ELR (cell line): ENCODE results near the gene SLA2.
"Not testable (repeated sequence)": the region's sequence is repeated elsewhere in the genome, so short reads cannot be mapped to it uniquely, and the experiment has no call there.

Source experiments
- DNase-seq: peaks from one replicate; pipeline ENCODE4 v3.0.0-alpha.2; 2015; ENCODE audit warnings: low read depth

Gene SLA2

GRCh38 chr20:36644706-36645095 is 1.3 kb downstream of the SLA2 start:
- DNase-seq = no peak

GRCh38 chr20:36644032-36644705 is 1.8 kb downstream of the SLA2 start:
- no peak for DNase-seq

GRCh38 chr20:36642136-36642535 is 3.9 kb downstream of the SLA2 start:
- DNase-seq = no peak

GRCh38 chr20:36641506-36641843 is 4.5 kb downstream of the SLA2 start:
- DNase-seq = no peak

- not testable (repeated sequence) for DNase-seq
Measured at GRCh38 chr20:36638876-36639400, 7.1 kb downstream of the SLA2 start.

GRCh38 chr20:36634342-36634741 is 11.7 kb downstream of the SLA2 start:
- no peak for DNase-seq

- DNase-seq = no peak
Measured at GRCh38 chr20:36633285-36633772, 12.7 kb downstream of the SLA2 start.

GRCh38 chr20:36632487-36633284 is 13.3 kb downstream of the SLA2 start:
- no peak for DNase-seq

- DNase-seq = no peak
Measured at GRCh38 chr20:36632147-36632486, 13.9 kb downstream of the SLA2 start.

- DNase-seq = peak; percentile 50
Measured at GRCh38 chr20:36631646-36632045, 14.3 kb downstream of the SLA2 start.

- no peak for DNase-seq
Measured at GRCh38 chr20:36629719-36630681, 16.0 kb downstream of the SLA2 start.

GRCh38 chr20:36628076-36628475 is 17.9 kb downstream of the SLA2 start:
- no peak for DNase-seq

GRCh38 chr20:36624944-36625324 is 21.1 kb downstream of the SLA2 start:
- DNase-seq = no peak

GRCh38 chr20:36624068-36624943 is 21.7 kb downstream of the SLA2 start:
- DNase-seq = no peak

GRCh38 chr20:36623444-36623843 is 22.6 kb downstream of the SLA2 start:
- no peak for DNase-seq

- no peak for DNase-seq
Measured at GRCh38 chr20:36620917-36621316, 25.1 kb downstream of the SLA2 start.

GRCh38 chr20:36614781-36615557 is 31.0 kb downstream of the SLA2 start:
- no peak for DNase-seq

GRCh38 chr20:36613974-36614373 is 32.0 kb downstream of the SLA2 start:
- DNase-seq = no peak

GRCh38 chr20:36611625-36612024 is 34.4 kb downstream of the SLA2 start:
- DNase-seq = no peak

- DNase-seq = peak; percentile 37
Measured at GRCh38 chr20:36608388-36608728, 37.6 kb downstream of the SLA2 start.
